Smooth muscle cell (in vitro differentiated cells): Measurements from ENCODE around the gene SMARCA1. TPM values are rescaled to one million over a fixed set of nuclear protein-coding genes. Genes with fewer than 3 reads are reported as not detected.

Experiments used
- DNase-seq: peaks from one replicate; lab custom pipeline; 2025; ENCODE audit not compliant: unreplicated experiment; lab: John Stamatoyannopoulos, UW
- H2AFZ ChIP-seq: fragments of 200-600 bp; sonication (generic); 2 replicates; pipeline ENCODE4 v1.6.0; 2016; ENCODE audit warnings: antibody characterized with exemption, low read depth, mild to moderate bottlenecking
- H3F3A ChIP-seq: fragments of 200-600 bp; sonication (generic); 2 replicates; pipeline ENCODE4 v1.6.0; 2017; ENCODE audit warnings: antibody characterized with exemption, low read depth
- H3K27ac ChIP-seq: fragments of 200-600 bp; sonication (generic); 2 replicates; pipeline ENCODE4 v1.5.1; 2016; ENCODE audit warnings: low read depth, mild to moderate bottlenecking
- H3K27me3 ChIP-seq: fragments of 200-600 bp; sonication (generic); 2 replicates; pipeline ENCODE4 v1.6.1; 2016; ENCODE audit warnings: low read depth, mild to moderate bottlenecking
- H3K36me3 ChIP-seq: fragments of 200-600 bp; sonication (generic); 2 replicates; pipeline ENCODE4 v1.5.1; 2016; ENCODE audit warnings: low read depth
- H3K4me1 ChIP-seq: fragments of 200-600 bp; sonication (generic); 2 replicates; pipeline ENCODE4 v1.5.1; 2016; ENCODE audit warnings: low read depth
- H3K4me2 ChIP-seq: fragments of 200-600 bp; sonication (generic); 2 replicates; pipeline ENCODE4 v1.6.0; 2016; ENCODE audit warnings: mild to moderate bottlenecking
- H3K4me3 ChIP-seq: fragments of 200-600 bp; sonication (generic); 2 replicates; pipeline ENCODE4 v1.5.1; 2016; ENCODE audit warnings: mild to moderate bottlenecking
- H3K79me2 ChIP-seq: fragments of 200-600 bp; sonication (generic); 2 replicates; pipeline ENCODE4 v1.6.0; 2016; ENCODE audit warnings: low read depth, mild to moderate bottlenecking
- H3K9ac ChIP-seq: fragments of 200-600 bp; sonication (generic); 2 replicates; pipeline ENCODE4 v1.6.0; 2016; ENCODE audit warnings: low read depth
- H3K9me3 ChIP-seq: fragments of 200-600 bp; sonication (generic); replicated peaks from 2 replicates; pipeline ENCODE4 v1.5.1; 2016; ENCODE audit warnings: low read depth
- H4K20me1 ChIP-seq: fragments of 200-600 bp; sonication (generic); 2 replicates; pipeline ENCODE4 v1.6.0; 2016; ENCODE audit warnings: low read depth
- CTCF ChIP-seq: fragments of 200-600 bp; sonication (generic); IDR thresholded peaks from 2 replicates; pipeline ENCODE4 v1.5.1; 2017; ENCODE audit warnings: borderline replicate concordance, mild to moderate bottlenecking, antibody characterized with exemption; ENCODE audit not compliant: insufficient read depth, poor library complexity, severe bottlenecking
- WGBS: methylation state at CpG from one replicate; pipeline ENCODE4 v1.1.7; 2016; ENCODE audit warnings: low lambda C conversion rate; 5-methylcytosine and 5-hydroxymethylcytosine counted together
- polyA plus RNA-seq: library from polyadenylated mRNA; unstranded; fragments of >200 nt; fragmentation: Nextera tagmentation; extraction: Ambion mirVana; gene quantifications from 2 replicates; pipeline ENCODE4 v1.2.1, GENCODE V29; 2016
- total RNA-seq: library from RNA; depleted of rRNA; stranded (reverse); fragments of >200 nt; gene quantifications from 2 replicates; pipeline ENCODE4 v1.2.3, GENCODE V29; 2014

The SMARCA1 gene
- total and polyA plus RNA-seq, 2 experiments from 2014 or later: 60.9 to 91.5 TPM

GRCh38 chrX:129553619-129554288, 30.5 kb upstream of the SMARCA1 start:
- WGBS: 78% methylated on average over 3 of the region's 3 CpGs
- Histone ChIP-seq H3K27ac (no peak overlapping the region), H3K9ac (no peak overlapping the region), H4K20me1 (no peaks in the 10 kb centered on the region), H3F3A (no peaks in the 10 kb centered on the region), H3K9me3 (no peaks in the 10 kb centered on the region), H2AFZ (no peak overlapping the region), H3K4me2 (no peak overlapping the region), H3K27me3 (no peaks in the 10 kb centered on the region), H3K79me2 (no peaks in the 10 kb centered on the region), H3K4me3 (no peak overlapping the region), H3K36me3 (peaks cover 10% of the 10 kb centered on the region), H3K4me1 (no peaks in the 10 kb centered on the region)
- TF ChIP-seq CTCF: no peak
- DNase-seq: no peak

- 61% methylated on average over 1 of the region's 1 CpG for WGBS
- no peaks in the 10 kb centered on the region for H3K27me3 ChIP-seq
- no peak overlapping the region for H2AFZ ChIP-seq
- H3K4me1 ChIP-seq: no peaks in the 10 kb centered on the region
- H3K4me3 ChIP-seq: no peak overlapping the region
- no peak overlapping the region for H3K9ac ChIP-seq
- no peak for TF ChIP-seq CTCF
- H3K4me2 ChIP-seq: no peak overlapping the region
- no peaks in the 10 kb centered on the region for H4K20me1 ChIP-seq
- H3K27ac ChIP-seq: no peak overlapping the region
- H3K36me3 ChIP-seq: peaks cover 7% of the 10 kb centered on the region
- H3F3A ChIP-seq: no peaks in the 10 kb centered on the region
- H3K79me2 ChIP-seq: no peaks in the 10 kb centered on the region
- H3K9me3 ChIP-seq: no peaks in the 10 kb centered on the region
- DNase-seq: no peak
Measured at GRCh38 chrX:129549124-129549523, 25.8 kb upstream of the SMARCA1 start.

- H4K20me1 ChIP-seq: no peaks in the 10 kb centered on the region
- H3K4me3 ChIP-seq: no peak overlapping the region
- H3K79me2 ChIP-seq: no peaks in the 10 kb centered on the region
- no peak overlapping the region for H3K27ac ChIP-seq
- H3K9me3 ChIP-seq: no peaks in the 10 kb centered on the region
- TF ChIP-seq CTCF: no peak
- H3K4me2 ChIP-seq: no peak overlapping the region
- H3K36me3 ChIP-seq: peaks cover 7% of the 10 kb centered on the region
- H3K9ac ChIP-seq: no peak overlapping the region
- no peaks in the 10 kb centered on the region for H3F3A ChIP-seq
- H3K4me1 ChIP-seq: no peaks in the 10 kb centered on the region
- no peaks in the 10 kb centered on the region for H3K27me3 ChIP-seq
- WGBS: 84% methylated on average over 1 of the region's 1 CpG
- DNase-seq: no peak
- H2AFZ ChIP-seq: no peak overlapping the region
Measured at GRCh38 chrX:129545408-129545807, 22.1 kb upstream of the SMARCA1 start.

GRCh38 chrX:129544780-129545179, 21.5 kb upstream of the SMARCA1 start:
- Histone ChIP-seq H2AFZ (no peak overlapping the region), H3F3A (no peaks in the 10 kb centered on the region), H3K9me3 (no peaks in the 10 kb centered on the region), H3K4me2 (no peak overlapping the region), H4K20me1 (no peaks in the 10 kb centered on the region), H3K36me3 (peaks cover 7% of the 10 kb centered on the region), H3K4me3 (no peak overlapping the region), H3K9ac (no peak overlapping the region), H3K27ac (no peak overlapping the region), H3K4me1 (no peaks in the 10 kb centered on the region), H3K27me3 (no peaks in the 10 kb centered on the region), H3K79me2 (no peaks in the 10 kb centered on the region)
- 87% methylated on average over 2 of the region's 2 CpGs for WGBS
- no peak for DNase-seq
- no peak for TF ChIP-seq CTCF
